H9 (cell line): Measurements from ENCODE around the gene DPH7. TPM values are rescaled to one million over a fixed set of nuclear protein-coding genes. Genes with fewer than 3 reads are reported as not detected.

Source experiments
- DNase-seq: peaks from one replicate; pipeline ENCODE4 v3.0.0-alpha.2; 2017
- H2AFZ ChIP-seq: one replicate; pipeline ENCODE4 v1.6.1; 2013; ENCODE audit warnings: mild to moderate bottlenecking, low read length, control low read depth, moderate library complexity
- H2AK5ac ChIP-seq: 2 replicates; pipeline ENCODE4 v1.6.1; 2013; ENCODE audit warnings: low read length, control low read depth, mixed read lengths; ENCODE audit not compliant: insufficient read length
- H2BK120ac ChIP-seq: one replicate; pipeline ENCODE4 v1.6.1; 2013; ENCODE audit warnings: low read depth, mild to moderate bottlenecking, low read length, control low read depth, inconsistent platforms; ENCODE audit not compliant: poor library complexity, severe bottlenecking
- H2BK12ac ChIP-seq: 2 replicates; pipeline ENCODE4 v1.6.1; 2013; ENCODE audit warnings: low read length, control low read depth, mixed read lengths, low read depth; ENCODE audit not compliant: insufficient read length
- H2BK15ac ChIP-seq: 2 replicates; pipeline ENCODE4 v1.6.1; 2013; ENCODE audit warnings: low read depth, low read length, control low read depth
- H2BK20ac ChIP-seq: one replicate; pipeline ENCODE4 v1.6.1; 2013; ENCODE audit warnings: low read depth, mild to moderate bottlenecking, low read length, control low read depth, inconsistent platforms; ENCODE audit not compliant: poor library complexity, severe bottlenecking
- H2BK5ac ChIP-seq: 2 replicates; pipeline ENCODE4 v1.6.1; 2013; ENCODE audit warnings: low read length, control low read depth, mixed read lengths; ENCODE audit not compliant: insufficient read length
- H3K14ac ChIP-seq: 2 replicates; pipeline ENCODE4 v1.6.1; 2013; ENCODE audit warnings: low read length, control low read depth; ENCODE audit not compliant: insufficient read depth
- H3K18ac ChIP-seq: 2 replicates; pipeline ENCODE4 v1.6.1; 2013; ENCODE audit warnings: low read depth, mild to moderate bottlenecking, mixed read lengths, low read length, control low read depth; ENCODE audit not compliant: insufficient read length
- H3K23ac ChIP-seq: 2 replicates; pipeline ENCODE4 v1.6.1; 2013; ENCODE audit warnings: low read length, control low read depth, mixed read lengths, low read depth; ENCODE audit not compliant: insufficient read length
- H3K23me2 ChIP-seq: 2 replicates; pipeline ENCODE4 v1.6.1; 2013; ENCODE audit warnings: low read depth, mild to moderate bottlenecking, mixed read lengths, low read length, control low read depth; ENCODE audit not compliant: insufficient read length, poor library complexity, severe bottlenecking
- H3K27ac ChIP-seq: 2 replicates; pipeline ENCODE4 v1.5.1; 2013; ENCODE audit warnings: low read length, control low read depth, mixed read lengths, low read depth; ENCODE audit not compliant: insufficient read length
- H3K27me3 ChIP-seq: 2 replicates; pipeline ENCODE4 v1.6.1; 2013; ENCODE audit warnings: low read length, control low read depth, inconsistent platforms; ENCODE audit not compliant: insufficient read depth
- H3K4ac ChIP-seq: 2 replicates; pipeline ENCODE4 v1.6.1; 2013; ENCODE audit warnings: low read depth, mild to moderate bottlenecking, control low read depth, inconsistent platforms, low read length, moderate library complexity
- H3K4me1 ChIP-seq: 2 replicates; pipeline ENCODE4 v1.6.1; 2013; ENCODE audit warnings: low read length, control low read depth, inconsistent platforms; ENCODE audit not compliant: insufficient read depth
- H3K4me2 ChIP-seq: 2 replicates; pipeline ENCODE4 v1.6.1; 2013; ENCODE audit warnings: low read length, control low read depth, mixed read lengths; ENCODE audit not compliant: insufficient read length, insufficient read depth
- H3K56ac ChIP-seq: 2 replicates; pipeline ENCODE4 v1.6.1; 2013; ENCODE audit warnings: low read depth, mild to moderate bottlenecking, mixed read lengths, low read length, control low read depth; ENCODE audit not compliant: insufficient read length
- H3K79me1 ChIP-seq: 2 replicates; pipeline ENCODE4 v1.6.1; 2013; ENCODE audit warnings: low read depth, mild to moderate bottlenecking, moderate library complexity, low read length, control low read depth, inconsistent platforms; ENCODE audit not compliant: insufficient read depth, poor library complexity, severe bottlenecking
- H3K79me2 ChIP-seq: 2 replicates; pipeline ENCODE4 v1.6.1; 2013; ENCODE audit warnings: low read length, control low read depth, inconsistent platforms; ENCODE audit not compliant: insufficient read depth
- H3K9ac ChIP-seq: 2 replicates; pipeline ENCODE4 v1.6.1; 2013; ENCODE audit warnings: low read length, control low read depth, mixed read lengths; ENCODE audit not compliant: insufficient read length; ENCODE audit errors: extremely low read depth
- H3K9me3 ChIP-seq: one replicate; pipeline ENCODE4 v1.6.1; 2013; ENCODE audit warnings: low read depth, low read length, inconsistent platforms; ENCODE audit not compliant: control insufficient read depth
- H3T11ph ChIP-seq: one replicate; pipeline ENCODE4 v1.6.1; 2013; ENCODE audit warnings: mild to moderate bottlenecking, low read length, control low read depth, inconsistent platforms
- H4K20me1 ChIP-seq: one replicate; pipeline ENCODE4 v1.6.1; 2013; ENCODE audit not compliant: control insufficient read depth, insufficient read length, insufficient read depth
- H4K5ac ChIP-seq: 2 replicates; pipeline ENCODE4 v1.6.1; 2013; ENCODE audit warnings: low read depth, mild to moderate bottlenecking, mixed read lengths, low read length, control low read depth; ENCODE audit not compliant: insufficient read length
- H4K8ac ChIP-seq: replicated peaks from 2 replicates; pipeline ENCODE4 v1.6.1; 2013; ENCODE audit warnings: low read length, control low read depth, mixed read lengths, low read depth; ENCODE audit not compliant: insufficient read length
- H4K91ac ChIP-seq: 2 replicates; pipeline ENCODE4 v1.6.1; 2013; ENCODE audit warnings: low read depth, mild to moderate bottlenecking, moderate library complexity, mixed read lengths, low read length, control low read depth; ENCODE audit not compliant: insufficient read length
- H3K27ac Mint-ChIP-seq, 3 experiments: 2 replicates in 2 of 3; 3 replicates in 1 of 3; pipeline ENCODE4 v1.8.0; 2020 to 2021; ENCODE audit warnings: mixed read lengths in 3 of 3, mild to moderate bottlenecking in 1 of 3, moderate library complexity in 1 of 3
- H3K27me3 Mint-ChIP-seq: 2 replicates; pipeline ENCODE4 v1.8.0; 2021; ENCODE audit warnings: low read depth, mild to moderate bottlenecking, moderate library complexity, mixed read lengths
- H3K36me3 Mint-ChIP-seq, 3 experiments: 2 replicates in 2 of 3; 3 replicates in 1 of 3; pipeline ENCODE4 v1.8.0; 2020 to 2021; ENCODE audit warnings: low read depth in 3 of 3, mixed read lengths in 3 of 3; ENCODE audit not compliant: insufficient read depth in 1 of 3
- H3K4me1 Mint-ChIP-seq, 2 experiments: 2 replicates each; pipeline ENCODE4 v1.8.0; 2020; ENCODE audit warnings: mixed read lengths in 2 of 2
- H3K4me3 Mint-ChIP-seq, 2 experiments: 2 replicates in 1 of 2; 3 replicates in 1 of 2; pipeline ENCODE4 v1.8.0; 2020 to 2021; ENCODE audit warnings: mild to moderate bottlenecking in 2 of 2, mixed read lengths in 2 of 2, moderate library complexity in 1 of 2
- H3K9me3 Mint-ChIP-seq, 2 experiments: 2 replicates in 1 of 2; 3 replicates in 1 of 2; pipeline ENCODE4 v1.8.0; 2020; ENCODE audit warnings: mild to moderate bottlenecking in 2 of 2, mixed read lengths in 2 of 2, moderate library complexity in 1 of 2
- CTCF ChIP-seq: fragments of 200-600 bp; sonication (generic); conservative IDR thresholded peaks from 3 replicates; pipeline ENCODE4 v1.8.0; 2021; ENCODE audit warnings: antibody characterized with exemption, mild to moderate bottlenecking
- WGBS: extraction: QIAGEN DNeasy Blood & Tissue Kit; methylation state at CpG from one replicate; pipeline ENCODE4 v1.1.7; 2013; ENCODE audit warnings: missing lambda C conversion rate, low lambda C conversion rate, mixed read lengths; ENCODE audit not compliant: insufficient read length; ENCODE audit errors: extremely low coverage; 5-methylcytosine and 5-hydroxymethylcytosine counted together
- total RNA-seq: library from RNA; stranded (reverse); gene quantifications from 2 replicates; pipeline ENCODE4 v1.2.1, GENCODE V29; 2021

DPH7 gene
- total RNA-seq, 1 experiment from 2014 or later = 51.3 TPM

- Histone ChIP-seq H3K23me2 (peaks cover 10% of the 10 kb centered on the region), H3K23ac (no peak overlapping the region), H3K27ac (no peak overlapping the region), H3K18ac (peak overlapping the region; percentile 77), H3K9ac (peak overlapping the region; percentile 36), H2BK20ac (no peak overlapping the region), H3K79me2 (no peaks in the 10 kb centered on the region), H4K20me1 (no peaks in the 10 kb centered on the region), H4K5ac (no peak overlapping the region), H3K4me2 (peak overlapping the region; percentile 80), H3K4ac (no peak overlapping the region), H2BK15ac (no peak overlapping the region), H3K9me3 (no peaks in the 10 kb centered on the region), H3K56ac (no peak overlapping the region), H3K4me1 (no peaks in the 10 kb centered on the region), H3K79me1 (no peaks in the 10 kb centered on the region), H2BK120ac (no peak overlapping the region), H2AK5ac (no peak overlapping the region), H3K27me3 (no peaks in the 10 kb centered on the region), H4K91ac (no peak overlapping the region), H3K14ac (peak overlapping the region; percentile 93), H3T11ph (no peak overlapping the region), H4K8ac (no peak overlapping the region), H2BK12ac (no peak overlapping the region), H2BK5ac (no peak overlapping the region), H2AFZ (no peak overlapping the region)
- H3K9me3 Mint-ChIP-seq = peaks cover 4 to 6% of the 10 kb centered on the region in 2 experiments
- TF ChIP-seq CTCF = no peak
- no CpG with 5 or more reads among the region's 58 CpGs for WGBS
- peaks cover 20 to 38% (median 38%) of the 10 kb centered on the region in 3 experiments for H3K36me3 Mint-ChIP-seq
- DNase-seq = no peak
- peaks cover 6 to 7% of the 10 kb centered on the region in 2 experiments; a peak in 3 of 4 replicates for H3K4me1 Mint-ChIP-seq
- peak overlapping the region in 2 of 3 experiments; percentile 49 to 62; a peak in 2 of 7 replicates for H3K27ac Mint-ChIP-seq
- H3K4me3 Mint-ChIP-seq = peak overlapping the region; percentile 78 to 85
- no peaks in the 10 kb centered on the region; the same call in 1 of the 2 replicates for H3K27me3 Mint-ChIP-seq
Measured at GRCh38 chr9:137552022-137552768, 26.5 kb downstream of the DPH7 start.
